GM23338 (cell line): ENCODE data around the gene CD28. TPM values are rescaled to one million over a fixed set of nuclear protein-coding genes. Genes with fewer than 3 reads are reported as not detected.

Experiments
- ATAC-seq: fragments of 200-7000 bp; cut with Tn5 transposase; 3 replicates; pipeline ENCODE4 v1.9.1; 2020
- DNase-seq: peaks from one replicate; pipeline ENCODE4 v3.0.0-alpha.2; 2015; ENCODE audit warnings: low spot score
- H2AFZ ChIP-seq: fragments of 200-600 bp; sonication (generic); 2 replicates; pipeline ENCODE4 v1.8.0; 2016; ENCODE audit warnings: antibody characterized with exemption, mild to moderate bottlenecking, moderate library complexity
- H3F3A ChIP-seq: fragments of 200-600 bp; sonication (generic); replicated peaks from 2 replicates; pipeline ENCODE4 v1.8.0; 2017; ENCODE audit warnings: antibody characterized with exemption, mixed run types, low read depth
- H3K27ac ChIP-seq: fragments of 200-600 bp; sonication (generic); 2 replicates; pipeline ENCODE4 v1.6.1; 2016; ENCODE audit warnings: low read depth
- H3K27me3 ChIP-seq: fragments of 200-600 bp; sonication (generic); 2 replicates; pipeline ENCODE4 v1.8.0; 2016; ENCODE audit warnings: mild to moderate bottlenecking, mixed run types, moderate library complexity; ENCODE audit not compliant: insufficient read depth
- H3K36me3 ChIP-seq: fragments of 200-600 bp; sonication (generic); 2 replicates; pipeline ENCODE4 v1.8.0; 2016; ENCODE audit warnings: mild to moderate bottlenecking; ENCODE audit not compliant: insufficient read depth
- H3K4me1 ChIP-seq: fragments of 200-600 bp; sonication (generic); 2 replicates; pipeline ENCODE4 v1.8.0; 2016; ENCODE audit warnings: mild to moderate bottlenecking, moderate library complexity; ENCODE audit not compliant: insufficient read depth
- H3K4me2 ChIP-seq: fragments of 200-600 bp; sonication (generic); 2 replicates; pipeline ENCODE4 v1.7.1; 2017; ENCODE audit warnings: mixed run types
- H3K4me3 ChIP-seq: fragments of 200-600 bp; sonication (generic); 2 replicates; pipeline ENCODE4 v1.6.1; 2016; ENCODE audit warnings: mixed run types
- H3K79me2 ChIP-seq: fragments of 200-600 bp; sonication (generic); replicated peaks from 2 replicates; pipeline ENCODE4 v1.8.0; 2017; ENCODE audit warnings: mild to moderate bottlenecking; ENCODE audit not compliant: insufficient read depth
- H3K9me2 ChIP-seq: fragments of 200-600 bp; sonication (generic); 2 replicates; pipeline ENCODE4 v1.8.0; 2017; ENCODE audit not compliant: insufficient read depth
- H4K20me1 ChIP-seq: fragments of 200-600 bp; sonication (generic); replicated peaks from 2 replicates; pipeline ENCODE4 v1.8.0; 2017; ENCODE audit warnings: mild to moderate bottlenecking; ENCODE audit not compliant: insufficient read depth
- H3K27ac Mint-ChIP-seq: 2 replicates; pipeline ENCODE4 v1.8.0; 2020; ENCODE audit warnings: inconsistent platforms, mild to moderate bottlenecking, moderate library complexity, mixed read lengths
- H3K27me3 Mint-ChIP-seq: 3 replicates; pipeline ENCODE4 v1.8.0; 2022; ENCODE audit warnings: low read depth, mild to moderate bottlenecking, moderate library complexity, mixed read lengths, inconsistent platforms; ENCODE audit not compliant: insufficient read depth, poor library complexity
- H3K36me3 Mint-ChIP-seq: 3 replicates; pipeline ENCODE4 v1.8.0; 2021; ENCODE audit warnings: low read depth, mild to moderate bottlenecking, inconsistent platforms, moderate library complexity, mixed read lengths
- H3K4me1 Mint-ChIP-seq: 3 replicates; pipeline ENCODE4 v1.8.0; 2020; ENCODE audit warnings: mild to moderate bottlenecking, inconsistent platforms, mixed read lengths
- H3K4me3 Mint-ChIP-seq: 3 replicates; pipeline ENCODE4 v1.8.0; 2021; ENCODE audit warnings: moderate library complexity, mild to moderate bottlenecking, inconsistent platforms, mixed read lengths
- H3K9me3 Mint-ChIP-seq: 3 replicates; pipeline ENCODE4 v1.8.0; 2020; ENCODE audit warnings: moderate library complexity, mild to moderate bottlenecking, inconsistent platforms, mixed read lengths
- CREB1 ChIP-seq: fragments of 250-450 bp; sonication (Bioruptor Pico); IDR thresholded peaks from 2 replicates; pipeline ENCODE4 v1.5.0; 2020; ENCODE audit warnings: low read depth, mild to moderate bottlenecking, moderate library complexity
- ETS1 ChIP-seq: IDR thresholded peaks from 2 replicates; pipeline ENCODE4 v1.6.1; 2016; ENCODE audit warnings: antibody characterized with exemption
- EZH2 ChIP-seq: fragments of 200-600 bp; sonication (generic); IDR thresholded peaks from one replicate; pipeline ENCODE4 v1.8.0; 2017; ENCODE audit warnings: antibody characterized with exemption, mild to moderate bottlenecking, low read depth; ENCODE audit not compliant: unreplicated experiment
- EZH2phosphoT487 ChIP-seq: fragments of 200-600 bp; sonication (generic); IDR thresholded peaks from one replicate; pipeline ENCODE4 v1.8.1; 2018; ENCODE audit warnings: antibody characterized with exemption; ENCODE audit not compliant: unreplicated experiment
- JUNB ChIP-seq: IDR thresholded peaks from one replicate; pipeline ENCODE4 v1.6.1; 2016; ENCODE audit warnings: antibody characterized with exemption; ENCODE audit not compliant: unreplicated experiment
- NANOG ChIP-seq: IDR thresholded peaks from 2 replicates; pipeline ENCODE4 v1.6.1; 2016; ENCODE audit warnings: antibody characterized with exemption, borderline replicate concordance
- POLR2AphosphoS5 ChIP-seq: IDR thresholded peaks from 2 replicates; pipeline ENCODE4 v1.6.1; 2016; ENCODE audit warnings: antibody characterized with exemption, low read depth
- STAT1 ChIP-seq: IDR thresholded peaks from one replicate; pipeline ENCODE4 v1.6.1; 2016; ENCODE audit warnings: antibody characterized with exemption; ENCODE audit not compliant: unreplicated experiment
- ZNF114 ChIP-seq: fragments of 250-450 bp; sonication (Bioruptor Pico); IDR thresholded peaks from 2 replicates; pipeline ENCODE4 v1.5.0; 2020; ENCODE audit warnings: mild to moderate bottlenecking, moderate library complexity
- ZNF331 ChIP-seq: fragments of 250-450 bp; sonication (Bioruptor Pico); IDR thresholded peaks from 2 replicates; pipeline ENCODE4 v1.5.0; 2020; ENCODE audit warnings: low read depth, mild to moderate bottlenecking, moderate library complexity
- ZNF462 ChIP-seq: fragments of 250-450 bp; sonication (Bioruptor Pico); IDR thresholded peaks from 2 replicates; pipeline ENCODE4 v1.5.0; 2020; ENCODE audit warnings: mild to moderate bottlenecking, moderate library complexity
- polyA plus RNA-seq: library from polyadenylated mRNA; unstranded; fragments of >200 nt; fragmentation: Nextera tagmentation; extraction: Ambion mirVana; gene quantifications from 2 replicates; pipeline ENCODE4 v1.2.1, GENCODE V29; 2016
- total RNA-seq: library from RNA; depleted of rRNA; stranded (reverse); fragments of >200 nt; shearing (Covaris generic); gene quantifications from 2 replicates; pipeline ENCODE4 v1.2.3, GENCODE V29; 2014
- TF ChIP-seq, protein P1 (sequence below), 2 experiments: fragments of 200-600 bp in 1 of 2; sonication (generic) in 1 of 2; conservative IDR thresholded peaks; 2 replicates each; pipeline versions ENCODE4 v1.5.1 to v1.6.1; 2016 to 2017; ENCODE audit warnings: antibody characterized with exemption in 2 of 2, low read depth in 2 of 2, mild to moderate bottlenecking in 2 of 2, moderate library complexity in 1 of 2
- TF ChIP-seq, protein P2 (sequence below): IDR thresholded peaks from one replicate; pipeline ENCODE4 v1.6.1; 2018; ENCODE audit warnings: antibody characterized with exemption; ENCODE audit not compliant: unreplicated experiment

Gene CD28
- total and polyA plus RNA-seq, 2 experiments from 2014 or later = not detected

GRCh38 chr2:203751685-203752271 lies 45.3 kb downstream of the CD28 start:
- H3K4me3 Mint-ChIP-seq = no peak overlapping the region
- ATAC-seq (no peak), DNase-seq (no peak)
- no peaks in the 10 kb centered on the region for H4K20me1 ChIP-seq
- H2AFZ ChIP-seq = peak overlapping the region; percentile 63; the same call in 1 of the 2 replicates
- no peak for TF ChIP-seq CREB1 (CRISPR knock-in tag)
- TF ChIP-seq NANOG = no peak
- no peak for TF ChIP-seq EZH2
- TF ChIP-seq ZNF331 = no peak
- no peak for TF ChIP-seq STAT1
- no peak for TF ChIP-seq ZNF462 (CRISPR knock-in tag)
- TF ChIP-seq, protein P1, sequence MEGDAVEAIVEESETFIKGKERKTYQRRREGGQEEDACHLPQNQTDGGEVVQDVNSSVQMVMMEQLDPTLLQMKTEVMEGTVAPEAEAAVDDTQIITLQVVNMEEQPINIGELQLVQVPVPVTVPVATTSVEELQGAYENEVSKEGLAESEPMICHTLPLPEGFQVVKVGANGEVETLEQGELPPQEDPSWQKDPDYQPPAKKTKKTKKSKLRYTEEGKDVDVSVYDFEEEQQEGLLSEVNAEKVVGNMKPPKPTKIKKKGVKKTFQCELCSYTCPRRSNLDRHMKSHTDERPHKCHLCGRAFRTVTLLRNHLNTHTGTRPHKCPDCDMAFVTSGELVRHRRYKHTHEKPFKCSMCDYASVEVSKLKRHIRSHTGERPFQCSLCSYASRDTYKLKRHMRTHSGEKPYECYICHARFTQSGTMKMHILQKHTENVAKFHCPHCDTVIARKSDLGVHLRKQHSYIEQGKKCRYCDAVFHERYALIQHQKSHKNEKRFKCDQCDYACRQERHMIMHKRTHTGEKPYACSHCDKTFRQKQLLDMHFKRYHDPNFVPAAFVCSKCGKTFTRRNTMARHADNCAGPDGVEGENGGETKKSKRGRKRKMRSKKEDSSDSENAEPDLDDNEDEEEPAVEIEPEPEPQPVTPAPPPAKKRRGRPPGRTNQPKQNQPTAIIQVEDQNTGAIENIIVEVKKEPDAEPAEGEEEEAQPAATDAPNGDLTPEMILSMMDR (conservative IDR thresholded peaks at IDR 0.05; ENCODE audit: low read depth in 2 of 2) = no peak
- TF ChIP-seq, protein P2, sequence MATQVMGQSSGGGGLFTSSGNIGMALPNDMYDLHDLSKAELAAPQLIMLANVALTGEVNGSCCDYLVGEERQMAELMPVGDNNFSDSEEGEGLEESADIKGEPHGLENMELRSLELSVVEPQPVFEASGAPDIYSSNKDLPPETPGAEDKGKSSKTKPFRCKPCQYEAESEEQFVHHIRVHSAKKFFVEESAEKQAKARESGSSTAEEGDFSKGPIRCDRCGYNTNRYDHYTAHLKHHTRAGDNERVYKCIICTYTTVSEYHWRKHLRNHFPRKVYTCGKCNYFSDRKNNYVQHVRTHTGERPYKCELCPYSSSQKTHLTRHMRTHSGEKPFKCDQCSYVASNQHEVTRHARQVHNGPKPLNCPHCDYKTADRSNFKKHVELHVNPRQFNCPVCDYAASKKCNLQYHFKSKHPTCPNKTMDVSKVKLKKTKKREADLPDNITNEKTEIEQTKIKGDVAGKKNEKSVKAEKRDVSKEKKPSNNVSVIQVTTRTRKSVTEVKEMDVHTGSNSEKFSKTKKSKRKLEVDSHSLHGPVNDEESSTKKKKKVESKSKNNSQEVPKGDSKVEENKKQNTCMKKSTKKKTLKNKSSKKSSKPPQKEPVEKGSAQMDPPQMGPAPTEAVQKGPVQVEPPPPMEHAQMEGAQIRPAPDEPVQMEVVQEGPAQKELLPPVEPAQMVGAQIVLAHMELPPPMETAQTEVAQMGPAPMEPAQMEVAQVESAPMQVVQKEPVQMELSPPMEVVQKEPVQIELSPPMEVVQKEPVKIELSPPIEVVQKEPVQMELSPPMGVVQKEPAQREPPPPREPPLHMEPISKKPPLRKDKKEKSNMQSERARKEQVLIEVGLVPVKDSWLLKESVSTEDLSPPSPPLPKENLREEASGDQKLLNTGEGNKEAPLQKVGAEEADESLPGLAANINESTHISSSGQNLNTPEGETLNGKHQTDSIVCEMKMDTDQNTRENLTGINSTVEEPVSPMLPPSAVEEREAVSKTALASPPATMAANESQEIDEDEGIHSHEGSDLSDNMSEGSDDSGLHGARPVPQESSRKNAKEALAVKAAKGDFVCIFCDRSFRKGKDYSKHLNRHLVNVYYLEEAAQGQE = no peak
- no peak for TF ChIP-seq ETS1
- no peak for TF ChIP-seq POLR2AphosphoS5
- TF ChIP-seq JUNB = no peak
- no peak for TF ChIP-seq EZH2phosphoT487
- no peak for TF ChIP-seq ZNF114
- H3K9me3 Mint-ChIP-seq = peaks cover 10% of the 10 kb centered on the region; the same call in 2 of the 3 replicates
- peaks cover 2% of the 10 kb centered on the region for H3K27me3 Mint-ChIP-seq
- H3K36me3 Mint-ChIP-seq = peaks cover 8% of the 10 kb centered on the region; the same call in 2 of the 3 replicates
- H3F3A ChIP-seq = no peaks in the 10 kb centered on the region
- no peaks in the 10 kb centered on the region for H3K36me3 ChIP-seq
- H3K4me1 ChIP-seq = no peaks in the 10 kb centered on the region
- H3K4me1 Mint-ChIP-seq = no peaks in the 10 kb centered on the region
- H3K27ac Mint-ChIP-seq = no peak overlapping the region
- H3K4me2 ChIP-seq = no peak overlapping the region
- no peaks in the 10 kb centered on the region for H3K27me3 ChIP-seq
- H3K27ac ChIP-seq = no peak overlapping the region
- H3K79me2 ChIP-seq = no peaks in the 10 kb centered on the region
- H3K9me2 ChIP-seq = 0 out of 2 replicates have a peak, but pooled peaks cover 8% of the 10 kb centered on the region
- no peak overlapping the region for H3K4me3 ChIP-seq
